Measurements from ENCODE around the gene TRAPPC10. TPM values are rescaled to one million over a fixed set of nuclear protein-coding genes. Genes with fewer than 3 reads are reported as not detected.
A peak's percentile ranks its signal among the peaks of the same experiment; 100 is the strongest.

Gene TRAPPC10
- total and polyA plus RNA-seq, 2 donors from 2014 or later = 8.8 to 48.5 TPM

- no peak overlapping the region for H3K4me3 ChIP-seq (ENCODE audit: low read length in 3 of 3)
- DNase-seq (peak in 1 of 5 donors; percentile 32), FAIRE-seq (no peak)
- peak overlapping the region in 1 of 2 donors; percentile 23 for H3K27ac ChIP-seq (ENCODE audit: low read depth in 2 of 2, low read length in 2 of 2)
- H3K36me3 ChIP-seq (ENCODE audit: control insufficient read depth in 2 of 3, insufficient read depth in 3 of 3, low read length in 3 of 3) = peaks cover 2 to 32% (median 5%) of the 10 kb centered on the region in 3 donors
- TF ChIP-seq, protein P1, sequence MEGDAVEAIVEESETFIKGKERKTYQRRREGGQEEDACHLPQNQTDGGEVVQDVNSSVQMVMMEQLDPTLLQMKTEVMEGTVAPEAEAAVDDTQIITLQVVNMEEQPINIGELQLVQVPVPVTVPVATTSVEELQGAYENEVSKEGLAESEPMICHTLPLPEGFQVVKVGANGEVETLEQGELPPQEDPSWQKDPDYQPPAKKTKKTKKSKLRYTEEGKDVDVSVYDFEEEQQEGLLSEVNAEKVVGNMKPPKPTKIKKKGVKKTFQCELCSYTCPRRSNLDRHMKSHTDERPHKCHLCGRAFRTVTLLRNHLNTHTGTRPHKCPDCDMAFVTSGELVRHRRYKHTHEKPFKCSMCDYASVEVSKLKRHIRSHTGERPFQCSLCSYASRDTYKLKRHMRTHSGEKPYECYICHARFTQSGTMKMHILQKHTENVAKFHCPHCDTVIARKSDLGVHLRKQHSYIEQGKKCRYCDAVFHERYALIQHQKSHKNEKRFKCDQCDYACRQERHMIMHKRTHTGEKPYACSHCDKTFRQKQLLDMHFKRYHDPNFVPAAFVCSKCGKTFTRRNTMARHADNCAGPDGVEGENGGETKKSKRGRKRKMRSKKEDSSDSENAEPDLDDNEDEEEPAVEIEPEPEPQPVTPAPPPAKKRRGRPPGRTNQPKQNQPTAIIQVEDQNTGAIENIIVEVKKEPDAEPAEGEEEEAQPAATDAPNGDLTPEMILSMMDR (IDR thresholded peaks at IDR 0.05; ENCODE audit: borderline replicate concordance, extremely low read depth, insufficient read depth) = no peak
- intact Hi-C loops (cut with DNase I) = no loop called here
- no peaks in the 10 kb centered on the region for H3K9me3 ChIP-seq (ENCODE audit: control insufficient read depth in 2 of 3, insufficient read depth in 1 of 3, low read length in 3 of 3)
- no peaks in the 10 kb centered on the region for H3K27me3 ChIP-seq (ENCODE audit: control insufficient read depth, insufficient read depth, low read length)
- H3K9ac ChIP-seq (ENCODE audit: low read length in 3 of 3) = no peak overlapping the region
- H3K4me1 ChIP-seq (ENCODE audit: control insufficient read depth in 2 of 3, insufficient read depth in 2 of 3, low read depth in 1 of 3, low read length in 3 of 3) = peaks cover 2 to 67% (median 36%) of the 10 kb centered on the region in 3 donors
Measured at GRCh38 chr21:44085491-44086321, 73.6 kb downstream of the TRAPPC10 start.

DNA sequence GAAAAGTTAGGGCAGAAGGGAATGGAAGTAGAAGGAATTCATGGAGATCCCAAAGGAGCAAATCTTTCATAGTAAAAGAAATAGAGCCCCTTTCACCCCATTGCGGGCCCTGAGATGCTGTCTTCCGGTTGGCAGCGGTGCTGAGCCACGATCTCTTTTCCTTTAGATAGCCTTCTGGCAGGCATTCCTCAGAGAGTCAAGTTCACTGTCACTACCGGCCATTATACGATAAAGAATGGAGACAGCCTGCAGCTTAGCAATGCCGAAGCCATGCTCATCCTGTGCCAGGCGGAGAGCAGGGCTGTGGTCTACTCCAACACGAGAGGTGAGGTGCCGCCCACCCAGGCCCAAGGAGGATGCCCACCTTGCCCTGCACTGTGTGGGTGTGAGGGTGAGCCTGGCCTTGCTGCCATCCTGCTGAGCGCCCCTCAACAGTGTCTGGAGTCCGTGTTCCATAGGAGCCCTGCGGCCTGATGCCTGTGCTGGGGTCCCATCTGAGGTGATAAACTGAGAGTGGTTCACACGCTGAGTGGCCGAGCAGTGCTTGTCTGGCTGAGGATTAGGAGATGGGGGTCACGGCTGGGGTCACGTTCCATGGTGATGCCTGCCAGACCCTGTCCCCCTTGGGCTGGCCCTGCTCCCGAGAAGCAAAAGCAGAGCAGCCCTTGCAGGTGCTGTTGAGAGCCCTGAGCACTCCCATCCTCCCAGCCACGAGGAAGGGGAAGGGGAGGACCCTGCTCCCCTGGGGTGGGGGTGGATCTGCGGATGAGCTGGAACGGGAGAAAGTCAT is 74.7 kb downstream of the TRAPPC10 start:
- H3K4me1 ChIP-seq (ENCODE audit: control insufficient read depth in 2 of 3, insufficient read depth in 2 of 3, low read depth in 1 of 3, low read length in 3 of 3) = peaks cover 2 to 67% (median 36%) of the 10 kb centered on the region in 3 donors
- H3K9me3 ChIP-seq (ENCODE audit: control insufficient read depth in 2 of 3, insufficient read depth in 1 of 3, low read length in 3 of 3) = no peaks in the 10 kb centered on the region
- FAIRE-seq = no peak
- H3K4me3 ChIP-seq (ENCODE audit: low read length in 3 of 3) = no peak overlapping the region
- intact Hi-C loops (cut with DNase I) = no loop called here
- peaks cover 2 to 27% (median 5%) of the 10 kb centered on the region in 3 donors for H3K36me3 ChIP-seq (ENCODE audit: control insufficient read depth in 2 of 3, insufficient read depth in 3 of 3, low read length in 3 of 3)
- no peak overlapping the region for H3K9ac ChIP-seq (ENCODE audit: low read length in 3 of 3)
- TF ChIP-seq, protein P1 (IDR thresholded peaks at IDR 0.05; ENCODE audit: borderline replicate concordance, extremely low read depth, insufficient read depth) = no peak
- H3K27me3 ChIP-seq (ENCODE audit: control insufficient read depth, insufficient read depth, low read length) = no peaks in the 10 kb centered on the region
- H3K27ac ChIP-seq (ENCODE audit: low read depth in 2 of 2, low read length in 2 of 2) = no peak overlapping the region
- peak in 1 of 5 donors; percentile 72 for DNase-seq

DNA sequence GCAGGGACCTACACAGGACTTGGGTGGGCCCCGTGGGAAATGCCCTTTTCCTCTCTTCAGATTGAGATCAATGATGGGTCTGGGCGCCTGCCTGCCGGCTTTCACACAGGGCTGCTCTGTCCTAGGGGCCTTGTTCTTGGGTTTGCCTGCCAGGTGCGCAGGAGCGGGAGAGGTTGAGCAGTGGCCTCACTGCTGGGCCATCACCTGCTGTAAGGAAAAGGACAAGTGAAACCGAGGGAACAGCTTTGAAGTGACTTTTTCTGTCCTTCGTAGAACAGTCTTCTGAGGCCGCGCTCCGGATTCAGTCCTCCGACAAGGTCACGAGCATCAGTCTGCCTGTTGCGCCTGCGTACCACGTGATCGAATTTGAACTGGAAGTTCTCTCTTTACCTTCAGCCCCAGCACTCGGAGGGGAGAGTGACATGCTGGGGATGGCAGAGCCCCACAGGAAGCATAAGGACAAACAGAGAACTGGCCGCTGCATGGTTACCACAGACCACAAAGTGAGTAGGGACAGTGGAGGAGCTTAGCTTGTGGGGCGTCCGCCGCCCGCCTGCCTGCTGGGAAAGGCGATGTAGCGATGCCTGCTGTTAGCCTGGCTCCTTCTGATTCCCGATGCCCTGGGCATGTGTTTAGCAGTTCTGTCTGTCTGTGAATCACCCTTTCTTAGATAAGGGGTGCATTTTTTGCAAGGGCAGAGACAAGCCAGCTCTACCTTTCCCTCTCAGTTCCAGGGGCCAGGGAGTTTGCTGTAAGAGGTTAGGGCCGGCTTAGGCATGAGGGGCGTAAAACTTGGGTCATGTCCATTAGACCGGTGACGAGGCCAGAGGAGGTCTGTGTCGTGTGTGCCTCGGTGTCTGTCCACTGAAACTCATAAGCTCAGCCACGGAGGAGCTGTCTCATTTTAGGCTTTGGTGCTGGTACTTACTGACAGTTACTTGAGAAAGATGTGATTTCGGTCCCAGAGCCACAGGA is 75.6 kb downstream of the TRAPPC10 start:
- Histone ChIP-seq H3K27ac (ENCODE audit: low read depth in 2 of 2, low read length in 2 of 2) (no peak overlapping the region), H3K4me3 (ENCODE audit: low read length in 3 of 3) (no peak overlapping the region), H3K27me3 (ENCODE audit: control insufficient read depth, insufficient read depth, low read length) (no peaks in the 10 kb centered on the region), H3K36me3 (ENCODE audit: control insufficient read depth in 2 of 3, insufficient read depth in 3 of 3, low read length in 3 of 3) (peaks cover 2 to 25% (median 5%) of the 10 kb centered on the region in 3 donors), H3K9me3 (ENCODE audit: control insufficient read depth in 2 of 3, insufficient read depth in 1 of 3, low read length in 3 of 3) (no peaks in the 10 kb centered on the region), H3K9ac (ENCODE audit: low read length in 3 of 3) (no peak overlapping the region), H3K4me1 (ENCODE audit: control insufficient read depth in 2 of 3, insufficient read depth in 2 of 3, low read depth in 1 of 3, low read length in 3 of 3) (peaks cover 2 to 63% (median 34%) of the 10 kb centered on the region in 3 donors)
- TF ChIP-seq, protein P1 (IDR thresholded peaks at IDR 0.05; ENCODE audit: borderline replicate concordance, extremely low read depth, insufficient read depth) = no peak
- FAIRE-seq (no peak), DNase-seq (peak in 1 of 5 donors; percentile 60)
- intact Hi-C loops (cut with DNase I) = no loop called here

All from kidney (tissue), 14 donors.